SK-N-SH (cell line): ENCODE measurements around the gene TERB2. TPM values are rescaled to one million over a fixed set of nuclear protein-coding genes. Genes with fewer than 3 reads are reported as not detected.
"Not testable (repeated sequence)": the region's sequence is repeated elsewhere in the genome, so short reads cannot be mapped to it uniquely, and the experiment has no call there.

Experiments used
- CTCF ChIA-PET: fragments of 300-600, 350-600 bp; formaldehyde crosslinking; extraction: SDS; loops from one replicate; lab custom pipeline; 2021; lab: Yijun Ruan, JAX
- POLR2A ChIA-PET: fragments of 350-600 bp; sonication (Branson Sonifier 250); formaldehyde crosslinking; extraction: SDS; loops from one replicate; lab custom pipeline; 2020; ENCODE audit warnings: antibody characterized with exemption, inconsistent platforms; lab: Yijun Ruan, JAX
- DNase-seq: peaks from one replicate; pipeline ENCODE4 v3.0.0; 2012
- H2AFZ ChIP-seq: fragments of 200-600 bp; sonication (generic); 2 replicates; pipeline ENCODE4 v1.8.1; 2016; ENCODE audit warnings: antibody characterized with exemption, mild to moderate bottlenecking, low read depth
- H3F3A ChIP-seq: fragments of 200-600 bp; sonication (generic); replicated peaks from 2 replicates; pipeline ENCODE3; 2016; ENCODE audit warnings: antibody characterized with exemption, mild to moderate bottlenecking; ENCODE audit not compliant: insufficient read depth
- H3K27ac ChIP-seq, 2 experiments: fragments of 200-500 bp in 1 of 2; fragments of 200-600 bp in 1 of 2; sonication (Bioruptor generic) in 1 of 2; sonication (generic), shearing (Covaris generic) in 1 of 2; 2 replicates each; pipeline versions ENCODE4 v1.5.1 to v1.6.1; 2014 to 2016; ENCODE audit warnings: low read depth in 2 of 2, inconsistent platforms in 1 of 2, low read length in 1 of 2, mild to moderate bottlenecking in 1 of 2, mixed read lengths in 1 of 2
- H3K27me3 ChIP-seq: fragments of 200-600 bp; sonication (generic), shearing (Covaris generic); 2 replicates; pipeline ENCODE4 v1.6.1; 2016; ENCODE audit warnings: mixed run types; ENCODE audit not compliant: insufficient read depth
- H3K36me3 ChIP-seq, 2 experiments: fragments of 200-500 bp in 1 of 2; fragments of 200-600 bp in 1 of 2; sonication (Bioruptor generic) in 1 of 2; sonication (generic) in 1 of 2; replicated peaks in 1 of 2; 2 replicates each; pipeline versions ENCODE3 to v1.5.1; 2014 to 2016; ENCODE audit warnings: low read length in 1 of 2, mild to moderate bottlenecking in 1 of 2; ENCODE audit not compliant: insufficient read depth in 2 of 2, control insufficient read depth in 1 of 2
- H3K4me1 ChIP-seq, 2 experiments: fragments of 200-500 bp in 1 of 2; fragments of 200-600 bp in 1 of 2; sonication (Bioruptor generic) in 1 of 2; sonication (generic), shearing (Covaris generic) in 1 of 2; 2 replicates each; pipeline versions ENCODE4 v1.5.1 to v1.6.1; 2014 to 2016; ENCODE audit warnings: low read depth in 1 of 2, low read length in 1 of 2, mixed run types in 1 of 2; ENCODE audit not compliant: insufficient read depth in 2 of 2, control insufficient read depth in 1 of 2
- H3K4me2 ChIP-seq: fragments of 200-600 bp; sonication (generic), shearing (Covaris generic); 2 replicates; pipeline ENCODE4 v1.6.1; 2017; ENCODE audit warnings: mixed run types
- H3K4me3 ChIP-seq, 2 experiments: fragments of 200-500 bp in 1 of 2; fragments of 200-600 bp in 1 of 2; sonication (Bioruptor generic) in 1 of 2; sonication (generic), shearing (Covaris generic) in 1 of 2; 2 replicates each; pipeline versions ENCODE4 v1.5.1 to v1.8.1; 2014 to 2016; ENCODE audit warnings: low read depth in 2 of 2, inconsistent platforms in 1 of 2, low read length in 1 of 2, mild to moderate bottlenecking in 1 of 2, mixed read lengths in 1 of 2, moderate library complexity in 1 of 2
- H3K79me2 ChIP-seq: fragments of 200-600 bp; sonication (generic); 2 replicates; pipeline ENCODE4 v1.8.1; 2017; ENCODE audit warnings: mild to moderate bottlenecking; ENCODE audit not compliant: insufficient read depth
- H3K9ac ChIP-seq: fragments of 200-600 bp; sonication (generic); 2 replicates; pipeline ENCODE4 v1.6.1; 2017; ENCODE audit warnings: mixed run types
- H3K9me2 ChIP-seq: fragments of 200-600 bp; sonication (generic); 2 replicates; pipeline ENCODE4 v1.6.1; 2017; ENCODE audit warnings: mixed run types
- H3K9me3 ChIP-seq: fragments of 200-600 bp; sonication (generic); 2 replicates; pipeline ENCODE4 v1.6.1; 2017; ENCODE audit warnings: mixed run types, mild to moderate bottlenecking, moderate library complexity
- H4K20me1 ChIP-seq: fragments of 200-600 bp; sonication (generic); 2 replicates; pipeline ENCODE4 v1.6.1; 2017; ENCODE audit warnings: mild to moderate bottlenecking, mixed run types; ENCODE audit not compliant: insufficient read depth
- CHD2 ChIP-seq: fragments of 150-350 bp; IDR thresholded peaks from 2 replicates; pipeline ENCODE4 v1.6.1; 2018; ENCODE audit warnings: low read length; ENCODE audit not compliant: partially characterized antibody
- CTCF ChIP-seq: fragments of 200-600 bp; sonication (generic); IDR thresholded peaks from 2 replicates; pipeline ENCODE4 v1.6.1; 2017; ENCODE audit warnings: antibody characterized with exemption, mild to moderate bottlenecking, moderate library complexity
- EZH2phosphoT487 ChIP-seq: fragments of 200-600 bp; sonication (generic); IDR thresholded peaks from 2 replicates; pipeline ENCODE4 v1.6.1; 2017; ENCODE audit warnings: low read depth, mixed run types, mild to moderate bottlenecking, antibody characterized with exemption, moderate library complexity, borderline replicate concordance
- GABPA ChIP-seq: IDR thresholded peaks from 2 replicates; pipeline ENCODE4 v1.4.0; 2012; ENCODE audit warnings: low read depth, mild to moderate bottlenecking
- JUND ChIP-seq: IDR thresholded peaks from 2 replicates; pipeline ENCODE4 v1.4.0; 2012
- MAX ChIP-seq: IDR thresholded peaks from 2 replicates; pipeline ENCODE4 v1.4.0; 2012; ENCODE audit warnings: low read depth
- POLR2AphosphoS5 ChIP-seq: IDR thresholded peaks from 2 replicates; pipeline ENCODE4 v1.6.1; 2012; ENCODE audit warnings: low read depth, low read length
- RAD21 ChIP-seq: IDR thresholded peaks from 2 replicates; pipeline ENCODE4 v1.6.1; 2012; ENCODE audit warnings: mild to moderate bottlenecking, low read length
- REST ChIP-seq: IDR thresholded peaks from 2 replicates; pipeline ENCODE4 v1.6.1; 2012; ENCODE audit warnings: mild to moderate bottlenecking, low read depth, low read length, moderate library complexity
- SMC3 ChIP-seq: IDR thresholded peaks from 2 replicates; pipeline ENCODE4 v1.6.1; 2012; ENCODE audit warnings: low read depth, low read length, improper control_type of control experiment
- TAF1 ChIP-seq: IDR thresholded peaks from 2 replicates; pipeline ENCODE4 v1.6.1; 2012; ENCODE audit warnings: low read depth, mild to moderate bottlenecking, low read length, moderate library complexity, borderline replicate concordance
- TCF12 ChIP-seq: IDR thresholded peaks from 2 replicates; pipeline ENCODE4 v1.4.0; 2012
- USF1 ChIP-seq: IDR thresholded peaks from 2 replicates; pipeline ENCODE4 v1.4.0; 2012; ENCODE audit warnings: low read depth, borderline replicate concordance
- USF2 ChIP-seq: fragments of 150-350 bp; IDR thresholded peaks from 2 replicates; pipeline ENCODE4 v1.6.1; 2017; ENCODE audit warnings: antibody characterized with exemption, low read length, low read depth, borderline replicate concordance
- YY1 ChIP-seq: IDR thresholded peaks from 2 replicates; pipeline ENCODE4 v1.4.0; 2012; ENCODE audit warnings: low read depth, mild to moderate bottlenecking
- WGBS: methylation state at CpG from one replicate; pipeline ENCODE4 v1.1.6; 2017; ENCODE audit warnings: low lambda C conversion rate; 5-methylcytosine and 5-hydroxymethylcytosine counted together
- polyA plus RNA-seq, 3 experiments: library from polyadenylated mRNA; depleted of rRNA; stranded (reverse); fragments of >200 nt; gene quantifications; 2 replicates each; pipeline ENCODE4 v1.2.3, GENCODE V29; 2012

Gene TERB2
- polyA plus RNA-seq, 1 of the 3 experiments (the other 2 are of a cell fraction) = not detected

- H3F3A ChIP-seq, H3K27me3 ChIP-seq, POLR2A ChIA-PET, H3K4me2 ChIP-seq, H3K9ac ChIP-seq, H3K36me3 ChIP-seq, H3K4me1 ChIP-seq, H3K79me2 ChIP-seq, H3K9me3 ChIP-seq, H2AFZ ChIP-seq, H3K27ac ChIP-seq, H3K9me2 ChIP-seq, H4K20me1 ChIP-seq, H3K4me3 ChIP-seq: not testable (repeated sequence)
- peak; percentile 6 for DNase-seq
- CTCF ChIA-PET = interaction anchor here (1.6 kb wide), 1 partner anchor 60 kb away, joined by 9 read pairs; no protein-coding TSS in a partner anchor
- 8% methylated on average over 3 of the region's 3 CpGs for whole genome bisulfite sequencing
Observed at GRCh38 chr15:44912974-44913448, 43.5 kb upstream of the TERB2 start.

DNA sequence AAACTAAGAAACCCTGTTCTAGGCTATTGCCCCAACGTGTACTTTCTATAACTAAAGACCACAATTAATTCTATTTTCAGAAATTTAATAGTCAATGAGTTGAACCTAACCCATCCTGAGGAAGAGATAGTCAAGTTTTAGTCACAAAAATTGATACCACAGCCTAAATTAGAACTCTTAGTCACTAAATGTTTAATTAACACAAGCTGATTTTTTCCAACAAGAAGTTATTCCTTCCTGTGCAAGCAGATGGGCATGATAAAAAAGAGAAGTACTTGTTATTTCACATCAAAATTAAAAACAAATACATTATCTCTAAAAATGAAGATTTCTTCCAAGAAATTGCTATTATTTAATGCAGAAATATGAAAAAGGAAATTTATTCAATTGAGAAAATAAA, 38.4 kb upstream of the TERB2 start:
- TF ChIP-seq JUND (no peak), USF2 (no peak), GABPA (no peak), CHD2 (no peak), RAD21 (no peak), YY1 (no peak), SMC3 (no peak), TCF12 (no peak), CTCF (no peak), REST (no peak), POLR2AphosphoS5 (no peak), EZH2phosphoT487 (no peak), MAX (no peak), USF1 (no peak), TAF1 (no peak)
- CTCF ChIA-PET = no interaction called here
- H3K9me3 ChIP-seq = no peaks in the 10 kb centered on the region

DNA sequence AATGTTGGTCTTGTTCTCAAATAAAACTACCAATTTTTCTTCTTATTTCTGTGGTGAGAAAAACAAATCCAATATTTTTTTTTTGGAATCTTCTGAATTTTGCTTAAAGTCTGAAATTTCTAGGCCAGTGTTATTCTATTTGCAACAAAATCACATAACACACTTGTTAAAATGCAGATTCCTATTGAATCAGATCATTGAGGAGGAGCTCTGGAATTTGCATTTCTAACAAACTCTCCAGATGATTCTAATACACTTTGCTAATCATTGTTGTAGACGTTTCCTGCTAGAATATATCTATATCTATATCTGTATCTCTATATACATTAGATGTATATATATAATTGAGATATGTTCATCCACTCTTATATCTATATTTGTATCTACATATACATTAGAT, 27.8 kb upstream of the TERB2 start:
- H3K27ac ChIP-seq, H3K9me3 ChIP-seq, POLR2A ChIA-PET, H3K27me3 ChIP-seq, H4K20me1 ChIP-seq, DNase-seq, H3K9me2 ChIP-seq, H3K9ac ChIP-seq, H3F3A ChIP-seq, CTCF ChIA-PET, H3K4me2 ChIP-seq, H3K79me2 ChIP-seq, H2AFZ ChIP-seq, H3K4me3 ChIP-seq, H3K4me1 ChIP-seq, H3K36me3 ChIP-seq: not testable (repeated sequence)
- WGBS = 10% methylated on average over 1 of the region's 1 CpG

More for the DNA sequence above, 38.4 kb upstream of the TERB2 start:
- Histone ChIP-seq H4K20me1 (no peaks in the 10 kb centered on the region), H2AFZ (no peak overlapping the region), H3K9ac (no peak overlapping the region), H3F3A (no peaks in the 10 kb centered on the region), H3K9me2 (no peaks in the 10 kb centered on the region), H3K4me2 (no peak overlapping the region), H3K27ac (no peak overlapping the region), H3K4me3 (no peak overlapping the region), H3K4me1 (no peaks in the 10 kb centered on the region; a peak in 1 of 4 replicates), H3K27me3 (no peaks in the 10 kb centered on the region), H3K79me2 (no peaks in the 10 kb centered on the region), H3K36me3 (no peaks in the 10 kb centered on the region)
- DNase-seq = no peak
- WGBS = 13% methylated on average over 1 of the region's 1 CpG
- POLR2A ChIA-PET = no interaction called here
